ENCODE results near the gene PIGBOS1.

GRCh38 chr15:55318588-55319494 lies at the start of gene PIGBOS1, which contains the start of gene PIGB:
- TF ChIP-seq CTCF (IDR thresholded peaks at IDR 0.05) (no peak), POLR2A (IDR thresholded peaks at IDR 0.05) (no peak)

Measured in lower leg skin (tissue), 3 donors.